IPS-15b (cell line): ENCODE data around the gene UCHL1.

Source experiments
- H3K27me3 ChIP-seq: one replicate; pipeline ENCODE4 v1.6.1; 2013; ENCODE audit warnings: low read length; ENCODE audit not compliant: control insufficient read depth, insufficient read depth
- H3K36me3 ChIP-seq: one replicate; pipeline ENCODE4 v1.6.1; 2013; ENCODE audit warnings: low read length; ENCODE audit not compliant: control insufficient read depth, insufficient read depth
- H3K4me1 ChIP-seq: one replicate; pipeline ENCODE4 v1.6.1; 2013; ENCODE audit warnings: mild to moderate bottlenecking, low read length; ENCODE audit not compliant: control insufficient read depth, insufficient read depth
- H3K4me3 ChIP-seq: one replicate; pipeline ENCODE4 v1.5.1; 2013; ENCODE audit warnings: low read depth, low read length
- H3K9ac ChIP-seq: one replicate; pipeline ENCODE4 v1.6.1; 2013; ENCODE audit warnings: low read depth, mild to moderate bottlenecking, low read length
- H3K9me3 ChIP-seq: one replicate; pipeline ENCODE4 v1.6.1; 2013; ENCODE audit warnings: mild to moderate bottlenecking, low read length; ENCODE audit not compliant: control insufficient read depth, insufficient read depth

The UCHL1 gene

GRCh38 chr4:41256740-41257256 lies at the start of gene UCHL1:
UCHL1 (plus strand) TSS chr4:41256928; CDS start chr4:41256977, 49 bp downstream.
- Histone ChIP-seq H3K9me3 (no peaks in the 10 kb centered on the region), H3K4me1 (peaks cover 18% of the 10 kb centered on the region), H3K9ac (peak within 1 kb of the TSS; percentile 94), H3K27me3 (no peaks in the 10 kb centered on the region), H3K36me3 (peaks cover 19% of the 10 kb centered on the region), H3K4me3 (peak within 1 kb of the TSS; percentile 90)

GRCh38 chr4:41207291-41207831 lies 49.4 kb upstream of the UCHL1 start:
- Histone ChIP-seq H3K4me1 (peaks cover 7% of the 10 kb centered on the region), H3K27me3 (no peaks in the 10 kb centered on the region), H3K9ac (no peak overlapping the region), H3K9me3 (no peaks in the 10 kb centered on the region), H3K4me3 (no peak overlapping the region), H3K36me3 (no peaks in the 10 kb centered on the region)

- H3K36me3 ChIP-seq: no peaks in the 10 kb centered on the region
- H3K9ac ChIP-seq: no peak overlapping the region
- H3K4me1 ChIP-seq: peaks cover 8% of the 10 kb centered on the region
- no peak overlapping the region for H3K4me3 ChIP-seq
- peaks cover 7% of the 10 kb centered on the region for H3K27me3 ChIP-seq
- H3K9me3 ChIP-seq: no peaks in the 10 kb centered on the region
Observed at GRCh38 chr4:41209187-41209586, 47.5 kb upstream of the UCHL1 start.

- H3K9ac ChIP-seq: no peak overlapping the region
- H3K27me3 ChIP-seq: peaks cover 7% of the 10 kb centered on the region
- H3K9me3 ChIP-seq: no peaks in the 10 kb centered on the region
- no peak overlapping the region for H3K4me3 ChIP-seq
- H3K4me1 ChIP-seq: peaks cover 4% of the 10 kb centered on the region
- no peaks in the 10 kb centered on the region for H3K36me3 ChIP-seq
Observed at GRCh38 chr4:41209901-41210300, 46.8 kb upstream of the UCHL1 start.

- H3K4me1 ChIP-seq: peaks cover 11% of the 10 kb centered on the region
- H3K9me3 ChIP-seq: no peaks in the 10 kb centered on the region
- no peak overlapping the region for H3K9ac ChIP-seq
- H3K4me3 ChIP-seq: no peak overlapping the region
- peaks cover 7% of the 10 kb centered on the region for H3K27me3 ChIP-seq
- no peaks in the 10 kb centered on the region for H3K36me3 ChIP-seq
Observed at GRCh38 chr4:41211951-41212615, 44.6 kb upstream of the UCHL1 start.

- Histone ChIP-seq H3K27me3 (peaks cover 7% of the 10 kb centered on the region), H3K9me3 (no peaks in the 10 kb centered on the region), H3K4me1 (peaks cover 12% of the 10 kb centered on the region), H3K4me3 (peak overlapping the region; percentile 78), H3K36me3 (no peaks in the 10 kb centered on the region), H3K9ac (no peak overlapping the region)
Observed at GRCh38 chr4:41212616-41213203, 44.0 kb upstream of the UCHL1 start.

- H3K9ac ChIP-seq: peak overlapping the region; percentile 94
- peaks cover 7% of the 10 kb centered on the region for H3K27me3 ChIP-seq
- peaks cover 12% of the 10 kb centered on the region for H3K4me1 ChIP-seq
- no peaks in the 10 kb centered on the region for H3K9me3 ChIP-seq
- no peaks in the 10 kb centered on the region for H3K36me3 ChIP-seq
- peak overlapping the region; percentile 78 for H3K4me3 ChIP-seq
Observed at GRCh38 chr4:41213625-41214135, 43.0 kb upstream of the UCHL1 start.

- Histone ChIP-seq H3K9ac (peak within 1 kb of the TSS; percentile 94), H3K27me3 (peaks cover 7% of the 10 kb centered on the region), H3K36me3 (no peaks in the 10 kb centered on the region)
Observed at GRCh38 chr4:41214136-41214824, 42.4 kb upstream of the UCHL1 start, which contains the start of gene APBB2. APBB2 (minus strand) TSS chr4:41214542; CDS start chr4:41033254, 181,288 bp downstream.

GRCh38 chr4:41214825-41215146 lies 41.9 kb upstream of the UCHL1 start:
- Histone ChIP-seq H3K9me3 (no peaks in the 10 kb centered on the region), H3K4me1 (peaks cover 12% of the 10 kb centered on the region), H3K4me3 (peak overlapping the region; percentile 45), H3K36me3 (no peaks in the 10 kb centered on the region), H3K27me3 (peaks cover 7% of the 10 kb centered on the region), H3K9ac (no peak overlapping the region)

More at GRCh38 chr4:41214136-41214824, 42.4 kb upstream of the UCHL1 start, which contains the start of gene APBB2:
- Histone ChIP-seq H3K4me1 (peaks cover 12% of the 10 kb centered on the region), H3K9me3 (no peaks in the 10 kb centered on the region), H3K4me3 (peak within 1 kb of the TSS; percentile 78)

GRCh38 chr4:41215155-41215554 lies 41.6 kb upstream of the UCHL1 start:
- H3K4me3 ChIP-seq: peak overlapping the region; percentile 45
- H3K4me1 ChIP-seq: peaks cover 12% of the 10 kb centered on the region
- no peak overlapping the region for H3K9ac ChIP-seq

GRCh38 chr4:41215969-41216293 lies 40.8 kb upstream of the UCHL1 start:
- peak overlapping the region; percentile 83 for H3K4me3 ChIP-seq
- no peaks in the 10 kb centered on the region for H3K9me3 ChIP-seq
- H3K36me3 ChIP-seq: no peaks in the 10 kb centered on the region
- peaks cover 12% of the 10 kb centered on the region for H3K4me1 ChIP-seq
- peaks cover 7% of the 10 kb centered on the region for H3K27me3 ChIP-seq
- H3K9ac ChIP-seq: peak overlapping the region; percentile 92

More at GRCh38 chr4:41215155-41215554, 41.6 kb upstream of the UCHL1 start:
- H3K36me3 ChIP-seq: no peaks in the 10 kb centered on the region
- no peaks in the 10 kb centered on the region for H3K9me3 ChIP-seq
- peaks cover 7% of the 10 kb centered on the region for H3K27me3 ChIP-seq
